ENCODE results near the gene RETN.

The RETN gene, protein sequence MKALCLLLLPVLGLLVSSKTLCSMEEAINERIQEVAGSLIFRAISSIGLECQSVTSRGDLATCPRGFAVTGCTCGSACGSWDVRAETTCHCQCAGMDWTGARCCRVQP

DNA sequence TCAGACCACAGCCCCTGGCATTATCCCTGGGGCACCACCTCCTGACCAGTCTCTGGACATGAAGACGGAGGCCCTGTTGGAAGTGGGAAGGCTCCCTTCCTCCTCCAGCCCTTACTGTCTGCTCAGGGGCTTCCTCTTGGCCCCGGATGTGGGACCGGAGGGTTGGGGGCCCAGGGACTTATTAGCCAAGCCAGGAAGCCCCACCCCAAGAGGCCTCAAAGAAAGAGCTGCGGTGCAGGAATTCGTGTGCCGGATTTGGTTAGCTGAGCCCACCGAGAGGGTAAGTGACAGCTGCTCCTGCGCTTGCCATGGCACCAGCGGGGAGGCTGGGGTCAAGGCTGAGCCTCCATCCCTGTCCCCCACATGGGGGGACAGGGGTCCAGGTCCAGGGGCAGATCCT lies at the start of gene RETN:
TSS of gene RETN (plus strand) at position 208 of the 400 bp plus-strand sequence. CDS start 278 bp downstream, outside the sequence.
- CTCF ChIA-PET = interaction anchor here (1.1 to 2.9 kb wide), 3 partner anchors 12 to 130 kb away, joined by 3 to 20 read pairs (median 5); partner anchors contain the start of gene TRAPPC5
- DNase-seq (ENCODE audit: extremely low spot score) = no peak
- POLR2A ChIA-PET = interaction anchor here (0.5 to 0.8 kb wide), 2 partner anchors 10 to 15 kb away, joined by 3 read pairs; no protein-coding TSS in a partner anchor
- TF ChIP-seq, protein P1, sequence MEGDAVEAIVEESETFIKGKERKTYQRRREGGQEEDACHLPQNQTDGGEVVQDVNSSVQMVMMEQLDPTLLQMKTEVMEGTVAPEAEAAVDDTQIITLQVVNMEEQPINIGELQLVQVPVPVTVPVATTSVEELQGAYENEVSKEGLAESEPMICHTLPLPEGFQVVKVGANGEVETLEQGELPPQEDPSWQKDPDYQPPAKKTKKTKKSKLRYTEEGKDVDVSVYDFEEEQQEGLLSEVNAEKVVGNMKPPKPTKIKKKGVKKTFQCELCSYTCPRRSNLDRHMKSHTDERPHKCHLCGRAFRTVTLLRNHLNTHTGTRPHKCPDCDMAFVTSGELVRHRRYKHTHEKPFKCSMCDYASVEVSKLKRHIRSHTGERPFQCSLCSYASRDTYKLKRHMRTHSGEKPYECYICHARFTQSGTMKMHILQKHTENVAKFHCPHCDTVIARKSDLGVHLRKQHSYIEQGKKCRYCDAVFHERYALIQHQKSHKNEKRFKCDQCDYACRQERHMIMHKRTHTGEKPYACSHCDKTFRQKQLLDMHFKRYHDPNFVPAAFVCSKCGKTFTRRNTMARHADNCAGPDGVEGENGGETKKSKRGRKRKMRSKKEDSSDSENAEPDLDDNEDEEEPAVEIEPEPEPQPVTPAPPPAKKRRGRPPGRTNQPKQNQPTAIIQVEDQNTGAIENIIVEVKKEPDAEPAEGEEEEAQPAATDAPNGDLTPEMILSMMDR (IDR thresholded peaks at IDR 0.05; ENCODE audit: control extremely low read depth, extremely low read depth, low read depth, missing control alignments) = no peak

- ChIA-PET CTCF (interaction anchor here (1.2 to 1.8 kb wide), 2 partner anchors 32 to 52 kb away, joined by 3 to 8 read pairs; no protein-coding TSS in a partner anchor), POLR2A (no interaction called here)
- TF ChIP-seq, protein P1 (IDR thresholded peaks at IDR 0.05; ENCODE audit: control extremely low read depth, extremely low read depth, low read depth, missing control alignments) = no peak
- no peak for DNase-seq (ENCODE audit: extremely low spot score)
Observed at GRCh38 chr19:7619671-7620441, 49.0 kb upstream of the RETN start.

DNA sequence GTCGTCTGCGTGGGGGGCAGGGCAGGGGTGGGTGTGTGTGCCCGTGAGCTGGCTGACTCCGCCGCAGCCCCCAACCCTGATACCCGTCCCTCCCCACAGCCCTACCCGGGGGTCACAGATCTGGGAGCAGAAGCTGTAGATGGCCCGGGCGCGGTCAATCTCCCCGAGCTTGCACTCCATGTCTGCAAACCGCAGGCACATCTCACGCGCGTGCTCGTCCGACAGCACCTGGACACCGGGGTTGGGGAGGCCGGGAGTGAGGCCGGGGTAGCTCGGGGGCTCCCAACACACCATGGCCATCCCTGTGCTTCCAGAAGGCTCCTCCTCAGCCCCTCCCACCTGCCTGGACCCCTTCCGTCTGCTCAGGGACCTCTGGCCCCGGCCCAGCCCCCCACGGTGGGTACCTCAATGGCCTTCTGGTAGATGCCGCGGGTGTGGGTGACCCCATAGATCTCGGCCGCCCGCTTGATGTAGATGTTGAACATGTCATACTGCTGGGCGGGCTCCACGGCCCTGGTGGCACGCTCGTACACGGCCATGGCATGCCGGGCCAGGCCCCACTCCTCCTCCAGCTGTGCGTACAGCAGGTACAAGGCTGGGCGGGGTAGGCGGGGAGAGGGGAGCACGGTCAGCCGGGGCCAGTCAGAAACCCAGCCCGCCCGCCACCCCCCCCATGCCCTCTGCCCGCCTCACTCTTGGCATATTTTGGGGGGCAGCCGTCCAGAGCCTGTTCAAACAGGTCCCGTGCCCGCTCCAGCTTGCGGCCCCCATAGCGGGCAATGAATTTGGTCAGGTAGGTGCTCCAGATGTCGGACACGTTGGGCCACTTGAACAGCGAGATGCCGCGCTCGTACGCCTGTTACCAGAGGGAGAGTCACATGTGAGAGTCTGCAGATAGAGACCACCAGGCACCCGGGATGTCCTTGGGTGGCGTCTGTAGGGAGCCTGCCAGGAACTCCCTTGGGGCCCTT lies 48.1 kb upstream of the RETN start:
- ChIA-PET POLR2A (no interaction called here), CTCF (interaction anchor here (1.2 to 1.8 kb wide), 2 partner anchors 31 to 52 kb away, joined by 3 to 8 read pairs; no protein-coding TSS in a partner anchor)
- no peak for DNase-seq (ENCODE audit: extremely low spot score)
- TF ChIP-seq, protein P1 (IDR thresholded peaks at IDR 0.05; ENCODE audit: control extremely low read depth, extremely low read depth, low read depth, missing control alignments) = no peak

- TF ChIP-seq, protein P1 (IDR thresholded peaks at IDR 0.05; ENCODE audit: control extremely low read depth, extremely low read depth, low read depth, missing control alignments) = no peak
- CTCF ChIA-PET = interaction anchor here (0.7 to 1.4 kb wide), 3 partner anchors 29 to 57 kb away, joined by 3 read pairs; no protein-coding TSS in a partner anchor
- DNase-seq (ENCODE audit: extremely low spot score) = no peak
- POLR2A ChIA-PET = no interaction called here
Observed at GRCh38 chr19:7622933-7623685, 45.7 kb upstream of the RETN start.

DNA sequence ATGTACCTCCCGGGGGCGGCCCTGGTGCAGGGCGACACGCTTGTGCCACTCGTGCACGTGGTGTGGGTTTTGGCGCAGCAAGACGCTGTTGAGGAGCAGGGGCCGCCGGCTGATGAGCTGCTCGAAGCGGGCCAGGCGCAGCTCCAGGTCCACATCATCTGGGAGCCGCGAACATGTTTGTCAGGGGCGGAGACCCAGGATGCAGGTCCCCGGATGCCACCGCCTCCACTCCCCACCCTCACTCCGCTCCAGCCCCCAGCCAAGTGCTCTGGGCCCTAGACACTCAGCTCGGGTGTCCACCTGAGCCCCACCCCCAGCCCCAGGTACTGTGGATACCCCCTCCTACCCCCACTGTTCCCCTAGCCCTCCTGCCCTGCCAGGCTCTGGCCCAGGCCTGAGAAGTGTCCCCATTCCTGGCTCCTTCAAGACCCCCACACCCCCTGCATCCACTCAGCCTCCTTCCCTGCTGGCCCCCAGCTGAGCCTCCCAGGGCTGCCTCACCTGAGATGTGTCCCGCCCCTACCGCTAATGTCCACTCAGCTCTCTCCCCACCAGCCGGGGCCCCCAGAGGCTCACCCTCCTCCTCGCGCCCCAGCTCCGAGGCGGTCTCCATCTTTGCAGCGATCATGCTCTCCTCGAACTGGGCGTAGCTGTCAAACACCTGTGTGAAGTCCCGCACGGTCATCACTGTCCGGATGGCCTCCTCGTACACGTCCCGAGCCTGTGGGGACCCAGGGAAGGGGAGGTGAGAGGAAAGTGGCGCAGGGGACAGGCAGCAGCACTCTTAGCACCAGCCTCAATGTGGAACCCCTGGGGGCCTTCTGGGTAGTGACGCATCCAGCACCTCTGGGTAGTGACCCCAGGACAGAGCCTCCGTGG lies 44.9 kb upstream of the RETN start:
- no peak for DNase-seq (ENCODE audit: extremely low spot score)
- ChIA-PET CTCF (interaction anchor here (0.7 to 1.4 kb wide), 2 partner anchors 28 to 58 kb away, joined by 3 read pairs; no protein-coding TSS in a partner anchor), POLR2A (no interaction called here)
- TF ChIP-seq, protein P1 (IDR thresholded peaks at IDR 0.05; ENCODE audit: control extremely low read depth, extremely low read depth, low read depth, missing control alignments) = no peak

Measured in GM10248 (cell line).